A673 (cell line): ENCODE results near the gene ADAMTS1. TPM values are rescaled to one million over a fixed set of nuclear protein-coding genes. Genes with fewer than 3 reads are reported as not detected.

Source experiments
- BruUV-seq: library from RNA; stranded (reverse); fragments of 400-500 nt; replicated peaks from 2 replicates; lab custom pipeline; 2021; lab: Mats Ljungman, UMichigan
- CTCF ChIA-PET: fragments of 300-600 bp; sonication (Branson Sonifier 250); formaldehyde crosslinking; loops from one replicate; lab custom pipeline; 2022; ENCODE audit warnings: antibody characterized with exemption; lab: Charles Lee
- POLR2A ChIA-PET: fragments of 300-600 bp; sonication (Branson Sonifier 250); formaldehyde crosslinking; loops from one replicate; lab custom pipeline; 2022; ENCODE audit warnings: antibody characterized with exemption; ENCODE audit not compliant: low non-redundant PET; lab: Charles Lee
- DNase-seq: peaks from one replicate; pipeline ENCODE4 v3.0.0-alpha.2; 2015; ENCODE audit warnings: low spot score
- H3K27ac ChIP-seq: fragments of 200-600 bp; sonication (generic); 2 replicates; pipeline ENCODE4 v1.5.1; 2016; ENCODE audit warnings: mixed run types, low read depth, mild to moderate bottlenecking, mixed read lengths, antibody characterized with exemption, low read length; ENCODE audit not compliant: poor library complexity, severe bottlenecking
- H3K27me3 ChIP-seq: fragments of 200-600 bp; sonication (generic); replicated peaks from 2 replicates; pipeline ENCODE4 v1.6.1; 2017; ENCODE audit warnings: mixed run types, low read depth, mild to moderate bottlenecking, mixed read lengths, antibody characterized with exemption, low read length; ENCODE audit not compliant: insufficient read depth, poor library complexity
- H3K36me3 ChIP-seq: fragments of 200-600 bp; sonication (generic); 2 replicates; pipeline ENCODE4 v1.6.1; 2016; ENCODE audit warnings: mixed run types, mild to moderate bottlenecking, mixed read lengths, antibody characterized with exemption, low read length; ENCODE audit not compliant: insufficient read depth, poor library complexity, severe bottlenecking
- H3K4me1 ChIP-seq: fragments of 200-600 bp; sonication (generic); 2 replicates; pipeline ENCODE4 v1.6.1; 2017; ENCODE audit warnings: mixed run types, mild to moderate bottlenecking, mixed read lengths, antibody characterized with exemption, low read length; ENCODE audit not compliant: insufficient read depth, poor library complexity, severe bottlenecking
- H3K4me3 ChIP-seq: fragments of 200-600 bp; sonication (generic); 2 replicates; pipeline ENCODE4 v1.5.1; 2016; ENCODE audit warnings: low read depth, mixed run types, mild to moderate bottlenecking, mixed read lengths, low read length; ENCODE audit not compliant: poor library complexity, severe bottlenecking
- H3K9me3 ChIP-seq: fragments of 200-600 bp; sonication (generic); 2 replicates; pipeline ENCODE4 v1.6.1; 2016; ENCODE audit warnings: mixed run types, low read depth, mild to moderate bottlenecking, mixed read lengths, antibody characterized with exemption, low read length; ENCODE audit not compliant: poor library complexity, severe bottlenecking
- EZH2 ChIP-seq: fragments of 200-600 bp; sonication (generic); IDR thresholded peaks from 2 replicates; pipeline ENCODE4 v1.6.1; 2017; ENCODE audit warnings: borderline replicate concordance, low read depth, mild to moderate bottlenecking, mixed read lengths, antibody characterized with exemption, low read length; ENCODE audit not compliant: poor library complexity, severe bottlenecking
- intact Hi-C: fragments of 100-400 bp; cut with micrococcal nuclease; formaldehyde crosslinking; loops from one replicate; pipeline ENCODE4 v1.10.0; 2022; ENCODE audit not compliant: unreplicated experiment
- total RNA-seq: library from RNA; stranded (reverse); gene quantifications from 2 replicates; pipeline ENCODE4 v1.2.3, GENCODE V29; 2021
- TF ChIP-seq, protein P1 (sequence below): fragments of 300-800, 200-600 bp; sonication (generic); conservative IDR thresholded peaks from 2 replicates; pipeline ENCODE4 v1.5.1; 2017; ENCODE audit warnings: low read depth, mild to moderate bottlenecking, antibody characterized with exemption, low read length, moderate library complexity, mixed read lengths

Gene ADAMTS1
- total RNA-seq, 1 experiment from 2014 or later = 17.9 TPM

DNA sequence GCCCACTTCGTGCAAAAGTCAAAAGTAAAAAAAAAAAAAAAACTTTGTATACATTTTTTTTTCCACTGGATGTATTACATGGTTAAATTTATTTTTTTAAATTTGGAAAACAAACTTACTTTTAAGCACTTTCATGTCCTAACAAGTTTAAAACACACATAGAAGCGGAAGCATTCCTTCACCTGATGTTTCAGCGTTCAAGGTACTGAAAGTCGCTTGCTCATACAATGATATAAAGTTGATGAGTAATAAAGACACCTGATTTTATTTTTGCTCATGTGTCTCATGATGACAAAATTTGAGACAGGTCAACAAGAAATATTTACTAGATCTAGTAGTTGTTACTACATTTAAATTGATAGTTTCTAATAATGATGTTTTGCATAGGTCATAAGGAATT, 35.5 kb downstream of the ADAMTS1 start:
- intact Hi-C loops = no loop called here
- POLR2A ChIA-PET = no interaction called here

DNA sequence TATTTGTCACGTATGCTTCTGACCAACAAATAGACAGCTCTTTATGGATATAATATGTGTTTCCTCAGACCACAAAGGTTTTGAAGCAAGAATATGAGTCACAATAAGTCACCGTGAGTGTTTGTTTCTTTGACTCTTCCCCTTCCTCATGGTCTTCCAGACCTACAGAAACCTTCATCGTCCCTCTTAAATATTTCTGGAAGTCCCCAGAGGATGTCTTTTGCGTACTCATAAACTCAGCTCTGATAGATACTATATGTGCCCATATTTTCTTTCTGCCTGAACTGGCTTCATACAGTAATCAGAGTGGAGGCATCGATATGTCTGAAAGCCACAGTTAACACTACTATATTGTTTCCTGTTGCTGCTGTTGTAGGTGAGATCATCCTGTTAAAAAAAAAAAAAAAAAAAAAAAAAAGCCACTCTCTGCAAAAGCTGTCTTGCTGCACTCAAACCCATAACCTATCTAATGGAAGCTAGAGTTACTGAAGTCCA, 38.4 kb downstream of the ADAMTS1 start:
- TF ChIP-seq EZH2 = no peak
- TF ChIP-seq, protein P1, sequence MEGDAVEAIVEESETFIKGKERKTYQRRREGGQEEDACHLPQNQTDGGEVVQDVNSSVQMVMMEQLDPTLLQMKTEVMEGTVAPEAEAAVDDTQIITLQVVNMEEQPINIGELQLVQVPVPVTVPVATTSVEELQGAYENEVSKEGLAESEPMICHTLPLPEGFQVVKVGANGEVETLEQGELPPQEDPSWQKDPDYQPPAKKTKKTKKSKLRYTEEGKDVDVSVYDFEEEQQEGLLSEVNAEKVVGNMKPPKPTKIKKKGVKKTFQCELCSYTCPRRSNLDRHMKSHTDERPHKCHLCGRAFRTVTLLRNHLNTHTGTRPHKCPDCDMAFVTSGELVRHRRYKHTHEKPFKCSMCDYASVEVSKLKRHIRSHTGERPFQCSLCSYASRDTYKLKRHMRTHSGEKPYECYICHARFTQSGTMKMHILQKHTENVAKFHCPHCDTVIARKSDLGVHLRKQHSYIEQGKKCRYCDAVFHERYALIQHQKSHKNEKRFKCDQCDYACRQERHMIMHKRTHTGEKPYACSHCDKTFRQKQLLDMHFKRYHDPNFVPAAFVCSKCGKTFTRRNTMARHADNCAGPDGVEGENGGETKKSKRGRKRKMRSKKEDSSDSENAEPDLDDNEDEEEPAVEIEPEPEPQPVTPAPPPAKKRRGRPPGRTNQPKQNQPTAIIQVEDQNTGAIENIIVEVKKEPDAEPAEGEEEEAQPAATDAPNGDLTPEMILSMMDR = no peak
- intact Hi-C loops = no loop called here
- CTCF ChIA-PET = no interaction called here
- Histone ChIP-seq H3K36me3 (no peaks in the 10 kb centered on the region), H3K27ac (no peak overlapping the region), H3K4me3 (no peak overlapping the region), H3K9me3 (no peaks in the 10 kb centered on the region), H3K4me1 (peaks cover 13% of the 10 kb centered on the region), H3K27me3 (no peaks in the 10 kb centered on the region)
- DNase-seq = no peak
- BruUV-seq = no TSS peak
- POLR2A ChIA-PET = no interaction called here

More for the DNA sequence above, 35.5 kb downstream of the ADAMTS1 start:
- no peak overlapping the region for H3K4me3 ChIP-seq
- no peak overlapping the region for H3K27ac ChIP-seq
- H3K36me3 ChIP-seq = no peaks in the 10 kb centered on the region
- H3K9me3 ChIP-seq = no peaks in the 10 kb centered on the region
- CTCF ChIA-PET = no interaction called here
- no peak for DNase-seq
- no TSS peak for BruUV-seq
- H3K4me1 ChIP-seq = no peaks in the 10 kb centered on the region
- no peaks in the 10 kb centered on the region for H3K27me3 ChIP-seq
- TF ChIP-seq, protein P1 = no peak
- TF ChIP-seq EZH2 = no peak

DNA sequence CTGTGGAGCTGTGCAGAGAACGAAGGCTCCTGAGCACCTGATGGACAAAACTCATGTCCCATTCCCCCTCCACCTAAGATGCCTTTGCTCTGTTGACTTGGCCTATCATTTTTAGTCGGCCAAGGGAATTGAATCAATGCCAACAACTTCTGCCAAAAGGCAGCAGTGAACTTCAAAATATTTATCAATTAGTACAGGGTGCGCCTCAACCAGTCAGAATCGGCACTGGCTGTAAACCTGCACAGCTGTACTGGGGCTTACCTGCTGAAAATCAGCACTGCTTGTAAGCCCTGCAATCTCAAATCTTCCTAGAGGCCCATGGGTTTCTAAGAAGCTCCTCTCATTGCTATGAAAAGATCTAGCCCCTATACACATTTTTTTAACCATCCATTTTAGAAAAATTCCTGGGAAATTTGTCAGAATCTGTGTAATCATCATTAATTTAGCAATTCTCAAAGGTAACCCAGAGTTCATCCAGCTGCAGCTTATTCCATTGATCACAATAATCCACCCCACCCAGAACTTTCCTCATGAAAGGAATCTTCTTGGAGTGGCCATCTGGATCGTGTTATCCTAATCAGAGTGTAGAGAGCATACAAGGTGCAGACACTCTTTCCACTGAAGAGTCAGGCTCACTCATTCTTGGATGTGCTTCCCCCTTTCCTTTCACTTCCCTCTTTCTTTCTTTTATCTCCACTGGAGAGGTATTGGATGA, 40.2 kb downstream of the ADAMTS1 start:
- H3K27me3 ChIP-seq = no peaks in the 10 kb centered on the region
- no TSS peak for BruUV-seq
- H3K27ac ChIP-seq = no peak overlapping the region
- peaks cover 23% of the 10 kb centered on the region for H3K4me1 ChIP-seq
- no peaks in the 10 kb centered on the region for H3K36me3 ChIP-seq
- no peak for TF ChIP-seq EZH2
- TF ChIP-seq, protein P1 = no peak
- CTCF ChIA-PET = no interaction called here
- no peak overlapping the region for H3K4me3 ChIP-seq
- H3K9me3 ChIP-seq = no peaks in the 10 kb centered on the region
- intact Hi-C loops = no loop called here
- no peak for DNase-seq
- POLR2A ChIA-PET = no interaction called here
